ENCODE measurements around the gene PRDM1. TPM values are rescaled to one million over a fixed set of nuclear protein-coding genes. Genes with fewer than 3 reads are reported as not detected.
"Not testable (repeated sequence)": the region's sequence is repeated elsewhere in the genome, so short reads cannot be mapped to it uniquely, and the experiment has no call there.

PRDM1 gene
- total and polyA plus RNA-seq, 2 donors (not counting 1 experiment from before 2014, with no cell fraction given): 6.9 to 9.6 TPM

- Histone ChIP-seq H3K27ac (ENCODE audit: low read length in 2 of 2) (no peak overlapping the region), H3K9me3 (ENCODE audit: control extremely low read depth in 1 of 3, control insufficient read depth in 2 of 3, insufficient read depth in 1 of 3, low read length in 2 of 3) (no peaks in the 10 kb centered on the region), H3K79me2 (ENCODE audit: control insufficient read depth, insufficient read depth, low read length) (no peaks in the 10 kb centered on the region), H3K27me3 (replicated peaks in 1 of 4; ENCODE audit: control extremely low read depth in 1 of 4, control insufficient read depth in 3 of 4, insufficient read depth in 4 of 4, low read length in 3 of 4) (no peaks in the 10 kb centered on the region), H3K36me3 (replicated peaks in 1 of 2; ENCODE audit: control extremely low read depth in 1 of 2, control insufficient read depth in 1 of 2, extremely low read depth in 1 of 2, insufficient read depth in 2 of 2, low read length in 1 of 2) (no peaks in the 10 kb centered on the region), H2AFZ (ENCODE audit: insufficient read depth, low read depth, low read length, poor library complexity, severe bottlenecking) (no peak overlapping the region), H3K4me2 (replicated peaks; ENCODE audit: low read depth, low read length, poor library complexity, severe bottlenecking) (no peak overlapping the region), H4K20me1 (ENCODE audit: control insufficient read depth, insufficient read depth, low read length, poor library complexity, severe bottlenecking) (no peaks in the 10 kb centered on the region), H3K4me1 (ENCODE audit: control insufficient read depth in 2 of 2, insufficient read depth in 2 of 2, low read length in 2 of 2) (peaks cover 4 to 11% of the 10 kb centered on the region in 2 donors), H3K4me3 (ENCODE audit: control extremely low read depth in 1 of 5, extremely low read depth in 1 of 5, insufficient read depth in 1 of 5, low read depth in 2 of 5, low read length in 4 of 5) (no peak overlapping the region), H3K9ac (ENCODE audit: low read length) (no peak overlapping the region)
- ChIA-PET POLR2A (no interaction called here), CTCF (interaction anchor here (1.5 kb wide), 1 partner anchor 76 kb away, joined by 3 read pairs; no protein-coding TSS in a partner anchor)
- Mint-ChIP-seq H3K27ac (no peak overlapping the region), H3K4me1 (peaks cover 18% of the 10 kb centered on the region), H3K27me3 (no peaks in the 10 kb centered on the region), H3K4me3 (no peak overlapping the region), H3K9me3 (ENCODE audit: insufficient read depth) (no peaks in the 10 kb centered on the region)
- intact Hi-C loops (cut with micrococcal nuclease): no loop called here
- ATAC-seq (ENCODE audit: low read depth): no peak
- no peak for DNase-seq
- no CpG with 5 or more reads among the region's 2 CpGs for WGBS (ENCODE audit: insufficient coverage)
- TF ChIP-seq EZH2 (IDR thresholded peaks at IDR 0.05; ENCODE audit: borderline replicate concordance, insufficient read depth, low read depth, low read length, poor library complexity, severe bottlenecking) (no peak), CTCF (IDR thresholded peaks at IDR 0.05) (no peak)
Measured at GRCh38 chr6:106147476-106147875, 61.3 kb downstream of the PRDM1 start.

- Histone ChIP-seq H3K9ac (ENCODE audit: low read length) (no peak overlapping the region), H3K9me3 (ENCODE audit: control extremely low read depth in 1 of 3, control insufficient read depth in 2 of 3, insufficient read depth in 1 of 3, low read length in 2 of 3) (no peaks in the 10 kb centered on the region), H3K4me1 (ENCODE audit: control insufficient read depth in 2 of 2, insufficient read depth in 2 of 2, low read length in 2 of 2) (peaks cover 0 to 4% of the 10 kb centered on the region in 2 donors), H3K27me3 (replicated peaks in 1 of 4; ENCODE audit: control extremely low read depth in 1 of 4, control insufficient read depth in 3 of 4, insufficient read depth in 4 of 4, low read length in 3 of 4) (no peaks in the 10 kb centered on the region), H3K79me2 (ENCODE audit: control insufficient read depth, insufficient read depth, low read length) (no peaks in the 10 kb centered on the region), H3K4me3 (ENCODE audit: control extremely low read depth in 1 of 5, extremely low read depth in 1 of 5, insufficient read depth in 1 of 5, low read depth in 2 of 5, low read length in 4 of 5) (no peak overlapping the region), H3K36me3 (replicated peaks in 1 of 2; ENCODE audit: control extremely low read depth in 1 of 2, control insufficient read depth in 1 of 2, extremely low read depth in 1 of 2, insufficient read depth in 2 of 2, low read length in 1 of 2) (no peaks in the 10 kb centered on the region), H3K4me2 (replicated peaks; ENCODE audit: low read depth, low read length, poor library complexity, severe bottlenecking) (no peak overlapping the region), H2AFZ (ENCODE audit: insufficient read depth, low read depth, low read length, poor library complexity, severe bottlenecking) (no peak overlapping the region), H4K20me1 (ENCODE audit: control insufficient read depth, insufficient read depth, low read length, poor library complexity, severe bottlenecking) (no peaks in the 10 kb centered on the region), H3K27ac (ENCODE audit: low read length in 2 of 2) (no peak overlapping the region)
- Mint-ChIP-seq H3K4me3 (no peak overlapping the region), H3K27ac (no peak overlapping the region), H3K9me3 (ENCODE audit: insufficient read depth) (no peaks in the 10 kb centered on the region), H3K27me3 (no peaks in the 10 kb centered on the region), H3K4me1 (peaks cover 11% of the 10 kb centered on the region)
- ChIA-PET CTCF (no interaction called here), POLR2A (no interaction called here)
- ATAC-seq (ENCODE audit: low read depth): no peak
- TF ChIP-seq EZH2 (IDR thresholded peaks at IDR 0.05; ENCODE audit: borderline replicate concordance, insufficient read depth, low read depth, low read length, poor library complexity, severe bottlenecking): no peak
- no peak for TF ChIP-seq CTCF (IDR thresholded peaks at IDR 0.05)
- intact Hi-C loops (cut with micrococcal nuclease): no loop called here
- WGBS (ENCODE audit: insufficient coverage): no CpG with 5 or more reads among the region's 1 CpG
- DNase-seq: no peak
Measured at GRCh38 chr6:106149472-106150069, 63.4 kb downstream of the PRDM1 start.

GRCh38 chr6:106152476-106152875 is 66.3 kb downstream of the PRDM1 start:
- H3K4me1 ChIP-seq (ENCODE audit: control insufficient read depth in 2 of 2, insufficient read depth in 2 of 2, low read length in 2 of 2); H3K27me3 ChIP-seq (replicated peaks in 1 of 4; ENCODE audit: control extremely low read depth in 1 of 4, control insufficient read depth in 3 of 4, insufficient read depth in 4 of 4, low read length in 3 of 4); H3K36me3 ChIP-seq (replicated peaks in 1 of 2; ENCODE audit: control extremely low read depth in 1 of 2, control insufficient read depth in 1 of 2, extremely low read depth in 1 of 2, insufficient read depth in 2 of 2, low read length in 1 of 2); H3K9ac ChIP-seq (ENCODE audit: low read length); H3K4me1 Mint-ChIP-seq; H3K9me3 ChIP-seq (ENCODE audit: control extremely low read depth in 1 of 3, control insufficient read depth in 2 of 3, insufficient read depth in 1 of 3, low read length in 2 of 3); H3K4me2 ChIP-seq (replicated peaks; ENCODE audit: low read depth, low read length, poor library complexity, severe bottlenecking); POLR2A ChIA-PET; DNase-seq; H3K9me3 Mint-ChIP-seq (ENCODE audit: insufficient read depth); H3K4me3 Mint-ChIP-seq; CTCF ChIA-PET; H4K20me1 ChIP-seq (ENCODE audit: control insufficient read depth, insufficient read depth, low read length, poor library complexity, severe bottlenecking); H3K79me2 ChIP-seq (ENCODE audit: control insufficient read depth, insufficient read depth, low read length); H3K27ac ChIP-seq (ENCODE audit: low read length in 2 of 2); H3K4me3 ChIP-seq (ENCODE audit: control extremely low read depth in 1 of 5, extremely low read depth in 1 of 5, insufficient read depth in 1 of 5, low read depth in 2 of 5, low read length in 4 of 5); H2AFZ ChIP-seq (ENCODE audit: insufficient read depth, low read depth, low read length, poor library complexity, severe bottlenecking); intact Hi-C loops (cut with micrococcal nuclease); ATAC-seq (ENCODE audit: low read depth); H3K27ac Mint-ChIP-seq; H3K27me3 Mint-ChIP-seq: not testable (repeated sequence)
- no CpG with 5 or more reads among the region's 3 CpGs for WGBS (ENCODE audit: insufficient coverage)
